GM12878 (cell line): Measurements from ENCODE around the gene CLASRP. TPM values are rescaled to one million over a fixed set of nuclear protein-coding genes. Genes with fewer than 3 reads are reported as not detected.

Experiments
- BCLAF1 ChIP-seq: fragments of 450-650 bp; IDR thresholded peaks from 2 replicates; pipeline ENCODE4 v1.6.1; 2017; ENCODE audit warnings: antibody characterized with exemption, mild to moderate bottlenecking, moderate library complexity
- BHLHE40 ChIP-seq, 2 experiments: fragments of 450-650 bp in 1 of 2; IDR thresholded peaks; 2 replicates each; pipeline ENCODE4 v1.6.1; 2011 to 2017; ENCODE audit warnings: low read depth in 2 of 2, borderline replicate concordance in 1 of 2, improper control_type of control experiment in 1 of 2, low read length in 1 of 2, mild to moderate bottlenecking in 1 of 2
- CBX5 ChIP-seq: sonication (generic); IDR thresholded peaks from 2 replicates; pipeline ENCODE4 v1.6.1; 2016; ENCODE audit warnings: low read depth, moderate library complexity, mild to moderate bottlenecking, inconsistent platforms
- EED ChIP-seq: sonication (generic); IDR thresholded peaks from 2 replicates; pipeline ENCODE4 v1.6.1; 2016; ENCODE audit warnings: antibody characterized with exemption, low read depth
- EZH2 ChIP-seq: IDR thresholded peaks from 2 replicates; pipeline ENCODE4 v1.6.1; 2012; ENCODE audit warnings: low read depth, mild to moderate bottlenecking, control low read depth, inconsistent platforms, low read length, borderline replicate concordance; ENCODE audit not compliant: control insufficient read depth
- GABPA ChIP-seq: IDR thresholded peaks from 2 replicates; pipeline ENCODE4 v1.6.1; 2014; ENCODE audit warnings: antibody characterized with exemption, low read depth, mild to moderate bottlenecking, inconsistent platforms
- NR2F1 ChIP-seq: fragments of 450-650 bp; conservative IDR thresholded peaks from 2 replicates; pipeline ENCODE4 v1.6.1; 2017; ENCODE audit warnings: mild to moderate bottlenecking
- PBX3 ChIP-seq: IDR thresholded peaks from 2 replicates; pipeline ENCODE4 v1.6.1; 2011; ENCODE audit warnings: mild to moderate bottlenecking, low read depth, low read length, moderate library complexity; ENCODE audit not compliant: insufficient replicate concordance
- POLR2AphosphoS2 ChIP-seq: IDR thresholded peaks from 2 replicates; pipeline ENCODE4 v1.6.1; 2011; ENCODE audit warnings: low read depth, mild to moderate bottlenecking, low read length, improper control_type of control experiment, moderate library complexity
- RFX5 ChIP-seq: IDR thresholded peaks from 2 replicates; pipeline ENCODE4 v1.6.1; 2011; ENCODE audit warnings: low read depth, low read length, improper control_type of control experiment
- SIX5 ChIP-seq: IDR thresholded peaks from 2 replicates; pipeline ENCODE4 v1.6.1; 2011; ENCODE audit warnings: mild to moderate bottlenecking, low read depth, low read length, moderate library complexity; ENCODE audit not compliant: severe bottlenecking
- SUPT20H ChIP-seq: IDR thresholded peaks from 2 replicates; pipeline ENCODE4 v1.6.1; 2011; ENCODE audit warnings: low read depth, mild to moderate bottlenecking, low read length, moderate library complexity, borderline replicate concordance; ENCODE audit not compliant: control insufficient read depth
- TAF1 ChIP-seq: IDR thresholded peaks from 2 replicates; pipeline ENCODE4 v1.6.1; 2011; ENCODE audit warnings: mild to moderate bottlenecking, low read depth, low read length, borderline replicate concordance
- TBL1XR1 ChIP-seq: IDR thresholded peaks from 2 replicates; pipeline ENCODE4 v1.6.1; 2012; ENCODE audit warnings: low read depth, low read length, improper control_type of control experiment
- TCF12 ChIP-seq: IDR thresholded peaks from 2 replicates; pipeline ENCODE4 v1.6.1; 2011; ENCODE audit warnings: low read depth, mild to moderate bottlenecking, low read length
- USF1 ChIP-seq: IDR thresholded peaks from 2 replicates; pipeline ENCODE4 v1.6.1; 2011; ENCODE audit warnings: borderline replicate concordance, low read depth, mild to moderate bottlenecking, moderate library complexity, mixed read lengths, low read length; ENCODE audit not compliant: insufficient read depth; ENCODE audit errors: extremely low read length
- ZNF384 ChIP-seq: IDR thresholded peaks from 2 replicates; pipeline ENCODE4 v1.6.1; 2012; ENCODE audit warnings: low read depth, mild to moderate bottlenecking, low read length, improper control_type of control experiment, borderline replicate concordance
- ZZZ3 ChIP-seq: IDR thresholded peaks from 2 replicates; pipeline ENCODE4 v1.6.1; 2011; ENCODE audit warnings: low read depth; ENCODE audit not compliant: control insufficient read depth, insufficient read length
- polyA plus RNA-seq, 11 experiments: library from polyadenylated mRNA; depleted of rRNA in 4 of 11; unstranded in 6 of 11; stranded (reverse) in 5 of 11; fragments of >200 nt; fragmentation: Nextera tagmentation in 4 of 11; fragmentation: Illumina TruSeq in 1 of 11; extraction: Ambion mirVana in 4 of 11; extraction: Trizol in 1 of 11; gene quantifications; 1 replicate in 1 of 11; 2 replicates in 10 of 11; pipeline versions ENCODE4 v1.2.1 to v1.2.3, GENCODE V29; 2011 to 2016; ENCODE audit warnings: inconsistent platforms in 2 of 11, missing spikeins in 2 of 11, low read depth in 1 of 11
- total RNA-seq, 4 experiments: library from RNA; depleted of rRNA in 3 of 4; stranded (reverse); fragments of >200 nt in 3 of 4; fragmentation: Illumina TruSeq in 1 of 4; extraction: Trizol in 1 of 4; gene quantifications; 2 replicates each; pipeline versions ENCODE4 v1.2.1 to v1.2.3, GENCODE V29; 2013 to 2021

CLASRP gene
- total and polyA plus RNA-seq, 10 of the 15 experiments (the other 5 are each of a cell fraction or from before 2014, with no cell fraction given), result 0.68 to 75.8 (median 30.2) TPM

DNA sequence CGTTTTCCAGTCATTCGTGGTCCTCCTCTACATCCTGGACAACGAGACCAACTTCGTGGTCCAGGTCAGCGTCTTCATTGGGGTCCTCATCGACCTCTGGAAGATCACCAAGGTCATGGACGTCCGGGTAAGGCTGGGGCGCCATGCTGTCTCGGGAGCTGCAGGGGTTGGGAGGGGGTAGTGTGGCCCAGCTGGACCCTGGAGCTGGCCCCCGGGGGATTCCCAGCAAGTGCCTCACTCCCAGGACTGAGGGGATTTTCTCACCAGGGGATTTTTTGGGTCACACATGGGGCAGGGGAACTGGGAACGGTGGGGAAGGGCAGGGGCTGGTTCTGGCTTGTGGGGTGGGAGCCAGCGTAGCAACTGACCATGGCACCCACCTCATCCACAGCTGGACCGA, 48.4 kb upstream of the CLASRP start (continued):
- TF ChIP-seq SIX5 (no peak), PBX3 (no peak), EZH2 (no peak), BHLHE40 (IDR thresholded peaks at IDR 0.05; ENCODE audit: borderline replicate concordance in 1 of 2, low read depth in 2 of 2, low read length in 1 of 2) (no peak), CBX5 (no peak), POLR2AphosphoS2 (no peak), ZZZ3 (no peak), TBL1XR1 (no peak), SUPT20H (no peak), TAF1 (no peak), EED (no peak), TCF12 (0 out of 2 replicates have a peak, but pooled peaks have one; percentile 31), GABPA (no peak), RFX5 (no peak), ZNF384 (no peak), NR2F1 (0 out of 2 replicates have a peak, but pooled peaks have one; percentile 16), BCLAF1 (no peak), USF1 (no peak)
